NB4 (cell line): ENCODE measurements around the gene SLC48A1.

ENCODE experiments used
- DNase-seq: peaks from one replicate; pipeline ENCODE4 v3.0.0; 2010; ENCODE audit warnings: low read depth
- H3K4me3 ChIP-seq: one replicate; pipeline ENCODE4 v1.5.1; 2011; ENCODE audit warnings: mild to moderate bottlenecking, low read depth, low read length, moderate library complexity
- MYC ChIP-seq: IDR thresholded peaks from 2 replicates; pipeline ENCODE4 v1.6.1; 2011; ENCODE audit warnings: low read depth, low read length
- POLR2A ChIP-seq: IDR thresholded peaks from 2 replicates; pipeline ENCODE4 v1.6.1; 2011; ENCODE audit warnings: mild to moderate bottlenecking; ENCODE audit not compliant: insufficient read length; ENCODE audit errors: extremely low read depth
- TF ChIP-seq, protein P1 (sequence below): IDR thresholded peaks from one replicate; pipeline ENCODE4 v1.5.1; 2012; ENCODE audit warnings: low read depth, low read length
- TF ChIP-seq, protein P2 (sequence below): IDR thresholded peaks from 2 replicates; pipeline ENCODE4 v1.6.1; 2011; ENCODE audit warnings: low read depth, low read length

The SLC48A1 gene

DNA sequence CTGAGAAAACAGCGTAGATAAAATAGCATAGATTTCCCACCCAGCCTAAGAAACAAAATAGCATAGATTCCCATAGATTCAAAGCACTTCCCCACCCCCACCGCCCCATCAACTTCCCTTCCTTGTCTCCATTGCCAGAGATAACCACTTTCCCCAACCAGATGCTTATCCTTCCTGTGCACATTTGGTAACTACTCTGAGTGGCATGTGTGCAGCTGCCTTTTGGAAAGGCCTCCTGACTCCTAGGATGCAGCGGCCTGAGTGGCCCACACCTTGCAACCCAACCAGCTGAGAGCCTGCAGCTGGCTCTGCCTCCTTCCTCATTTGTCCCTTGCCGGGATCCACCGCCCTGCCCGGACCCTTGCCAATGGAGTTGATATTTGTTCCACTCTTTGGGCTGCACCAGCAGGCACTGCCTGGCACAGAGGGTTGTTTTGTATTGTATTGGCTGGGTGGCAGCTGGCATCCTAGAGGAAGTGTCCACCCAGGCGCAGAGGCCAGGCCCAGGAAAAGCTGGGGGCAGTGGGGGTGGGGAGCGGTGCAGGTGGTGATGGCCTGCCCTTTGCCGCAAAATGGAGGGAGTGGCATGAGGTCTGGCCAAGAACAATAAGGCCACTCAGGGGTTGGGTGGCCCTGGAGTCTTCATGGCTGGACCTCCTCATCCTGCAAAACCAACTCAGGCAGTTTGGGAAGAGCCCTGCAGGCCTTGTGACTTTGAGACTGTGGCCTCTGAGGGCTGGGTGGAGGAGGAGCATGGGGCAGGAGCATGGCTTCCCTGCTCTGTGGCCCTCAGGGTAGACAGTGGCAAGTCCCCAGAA lies 4.9 kb downstream of the SLC48A1 start:
- DNase-seq: peak; percentile 69
- H3K4me3 ChIP-seq: no peak overlapping the region
- TF ChIP-seq, protein P1, sequence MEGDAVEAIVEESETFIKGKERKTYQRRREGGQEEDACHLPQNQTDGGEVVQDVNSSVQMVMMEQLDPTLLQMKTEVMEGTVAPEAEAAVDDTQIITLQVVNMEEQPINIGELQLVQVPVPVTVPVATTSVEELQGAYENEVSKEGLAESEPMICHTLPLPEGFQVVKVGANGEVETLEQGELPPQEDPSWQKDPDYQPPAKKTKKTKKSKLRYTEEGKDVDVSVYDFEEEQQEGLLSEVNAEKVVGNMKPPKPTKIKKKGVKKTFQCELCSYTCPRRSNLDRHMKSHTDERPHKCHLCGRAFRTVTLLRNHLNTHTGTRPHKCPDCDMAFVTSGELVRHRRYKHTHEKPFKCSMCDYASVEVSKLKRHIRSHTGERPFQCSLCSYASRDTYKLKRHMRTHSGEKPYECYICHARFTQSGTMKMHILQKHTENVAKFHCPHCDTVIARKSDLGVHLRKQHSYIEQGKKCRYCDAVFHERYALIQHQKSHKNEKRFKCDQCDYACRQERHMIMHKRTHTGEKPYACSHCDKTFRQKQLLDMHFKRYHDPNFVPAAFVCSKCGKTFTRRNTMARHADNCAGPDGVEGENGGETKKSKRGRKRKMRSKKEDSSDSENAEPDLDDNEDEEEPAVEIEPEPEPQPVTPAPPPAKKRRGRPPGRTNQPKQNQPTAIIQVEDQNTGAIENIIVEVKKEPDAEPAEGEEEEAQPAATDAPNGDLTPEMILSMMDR: no peak
- TF ChIP-seq, protein P2, sequence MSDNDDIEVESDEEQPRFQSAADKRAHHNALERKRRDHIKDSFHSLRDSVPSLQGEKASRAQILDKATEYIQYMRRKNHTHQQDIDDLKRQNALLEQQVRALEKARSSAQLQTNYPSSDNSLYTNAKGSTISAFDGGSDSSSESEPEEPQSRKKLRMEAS: no peak
- TF ChIP-seq POLR2A (no peak), MYC (no peak)

- TF ChIP-seq POLR2A (no peak), MYC (no peak)
These were observed 5.8 kb downstream of the SLC48A1 start for GRCh38 chr12:47778881-47779280.

GRCh38 chr12:47779301-47779942 lies 6.4 kb downstream of the SLC48A1 start:
- DNase-seq: peak; percentile 90
- TF ChIP-seq, protein P2: peak; percentile 21; the same call in 1 of the 2 replicates
- TF ChIP-seq, protein P1: peak; percentile 97
- TF ChIP-seq MYC (peak; percentile 39; the same call in 1 of the 2 replicates), POLR2A (no peak)

More at GRCh38 chr12:47778881-47779280, 5.8 kb downstream of the SLC48A1 start:
- DNase-seq: no peak
- no peak overlapping the region for H3K4me3 ChIP-seq

GRCh38 chr12:47779943-47780504 lies 7.0 kb downstream of the SLC48A1 start:
- no peak for TF ChIP-seq POLR2A
- TF ChIP-seq MYC: no peak
- TF ChIP-seq, protein P2: no peak
- TF ChIP-seq, protein P1: no peak
- H3K4me3 ChIP-seq: no peak overlapping the region
- DNase-seq: no peak

More at GRCh38 chr12:47779301-47779942, 6.4 kb downstream of the SLC48A1 start:
- H3K4me3 ChIP-seq: no peak overlapping the region

DNA sequence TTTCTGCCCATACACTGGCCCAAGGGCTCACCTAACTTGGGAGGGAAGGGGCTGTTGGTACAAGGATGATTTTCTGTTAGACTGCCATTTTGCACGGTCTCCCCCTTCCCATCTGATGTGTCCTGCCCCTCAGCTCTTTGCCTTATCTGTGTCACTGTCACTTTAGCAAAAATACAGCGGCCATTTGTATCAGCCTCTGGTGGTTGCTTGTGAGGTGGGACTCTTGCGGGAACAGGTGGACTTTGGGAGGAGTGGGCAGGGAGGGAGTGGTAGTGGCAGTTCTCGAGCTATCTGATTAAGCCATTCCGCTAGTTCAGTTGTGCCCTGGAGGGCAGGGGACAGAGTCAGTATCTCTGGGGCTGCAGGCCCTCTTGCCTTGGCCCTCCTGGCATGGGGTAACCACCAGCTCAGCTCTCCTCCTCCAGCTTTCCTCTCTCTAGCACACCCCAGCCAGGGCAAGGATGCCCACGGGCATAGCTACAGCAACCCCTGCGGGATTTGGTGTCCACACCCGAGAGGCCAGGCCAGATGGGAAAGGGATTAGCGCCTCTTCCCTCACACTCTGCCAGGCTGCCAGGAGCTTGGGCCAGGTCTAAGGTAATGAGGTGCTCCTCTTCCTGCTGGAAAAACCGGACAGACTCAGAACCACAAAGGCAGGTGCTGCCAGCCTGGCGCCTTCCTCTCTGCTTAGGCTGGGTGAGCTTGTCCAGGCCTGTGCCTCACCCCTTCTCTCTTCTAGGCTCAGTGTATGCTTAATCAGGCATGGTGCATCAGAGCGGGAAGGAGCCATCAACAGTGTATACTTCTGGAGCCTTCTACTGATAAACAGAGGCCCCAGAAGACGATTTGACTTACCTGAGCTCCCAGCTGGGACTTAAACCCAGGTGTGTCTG lies 8.7 kb downstream of the SLC48A1 start:
- DNase-seq: no peak
- TF ChIP-seq POLR2A: no peak
- TF ChIP-seq, protein P1: no peak
- TF ChIP-seq, protein P2: no peak
- H3K4me3 ChIP-seq: no peak overlapping the region
